Endothelial cell of umbilical vein (primary cell): ENCODE results near the gene NFKBIL1.

ENCODE experiments used
- EZH2 ChIP-seq: IDR thresholded peaks from 2 replicates; pipeline ENCODE4 v1.6.1; 2012; ENCODE audit warnings: borderline replicate concordance, low read depth, mild to moderate bottlenecking, moderate library complexity, low read length, inconsistent platforms; ENCODE audit not compliant: severe bottlenecking
- FOS ChIP-seq: IDR thresholded peaks from 2 replicates; pipeline ENCODE4 v1.6.1; 2011; ENCODE audit warnings: mild to moderate bottlenecking, low read length, moderate library complexity, borderline replicate concordance; ENCODE audit not compliant: insufficient read depth
- MYC ChIP-seq: IDR thresholded peaks from one replicate; pipeline ENCODE4 v1.6.1; 2011; ENCODE audit warnings: mild to moderate bottlenecking, low read depth, low read length
- POLR2A ChIP-seq: IDR thresholded peaks from 2 replicates; pipeline ENCODE4 v1.6.1; 2012; ENCODE audit warnings: low read depth, mild to moderate bottlenecking, control low read depth, low read length
- POLR2AphosphoS5 ChIP-seq: IDR thresholded peaks from 2 replicates; pipeline ENCODE4 v1.6.1; 2012; ENCODE audit warnings: low read depth, mild to moderate bottlenecking, control low read depth, low read length, moderate library complexity; ENCODE audit not compliant: insufficient read depth
- TF ChIP-seq, protein P1 (sequence below), 2 donors: IDR thresholded peaks; 1 replicate in 1 of 2; 2 replicates in 1 of 2; pipeline ENCODE4 v1.5.1; 2011; ENCODE audit warnings: low read length in 2 of 2, mild to moderate bottlenecking in 2 of 2, moderate library complexity in 2 of 2, control low read depth in 1 of 2, inconsistent platforms in 1 of 2, low read depth in 1 of 2; ENCODE audit not compliant: insufficient read depth in 1 of 2; ENCODE audit errors: extremely low read depth in 1 of 2
- TF ChIP-seq, protein P2 (sequence below): IDR thresholded peaks from 2 replicates; pipeline ENCODE4 v1.6.1; 2011; ENCODE audit not compliant: insufficient read depth, insufficient read length

DNA sequence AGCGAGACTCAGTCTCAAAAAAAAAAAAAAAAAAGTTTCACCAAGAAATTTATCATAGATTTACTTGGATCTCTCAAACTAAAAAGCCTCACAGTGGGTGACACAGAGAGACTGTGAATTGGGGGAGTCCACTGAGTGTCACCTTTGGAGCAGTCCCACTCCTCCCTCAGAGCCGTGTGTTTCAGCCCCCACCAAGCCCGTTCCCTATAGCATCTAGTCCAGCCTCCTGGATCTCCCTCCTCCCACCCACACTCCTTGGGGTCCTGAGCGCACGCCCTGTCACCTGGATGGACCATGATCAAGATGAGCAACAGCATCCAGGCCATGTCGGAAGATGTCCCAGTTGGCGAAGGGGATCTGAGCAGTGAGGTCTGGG is 45.0 kb downstream of the NFKBIL1 start:
- TF ChIP-seq EZH2, result no peak
- TF ChIP-seq, protein P1, sequence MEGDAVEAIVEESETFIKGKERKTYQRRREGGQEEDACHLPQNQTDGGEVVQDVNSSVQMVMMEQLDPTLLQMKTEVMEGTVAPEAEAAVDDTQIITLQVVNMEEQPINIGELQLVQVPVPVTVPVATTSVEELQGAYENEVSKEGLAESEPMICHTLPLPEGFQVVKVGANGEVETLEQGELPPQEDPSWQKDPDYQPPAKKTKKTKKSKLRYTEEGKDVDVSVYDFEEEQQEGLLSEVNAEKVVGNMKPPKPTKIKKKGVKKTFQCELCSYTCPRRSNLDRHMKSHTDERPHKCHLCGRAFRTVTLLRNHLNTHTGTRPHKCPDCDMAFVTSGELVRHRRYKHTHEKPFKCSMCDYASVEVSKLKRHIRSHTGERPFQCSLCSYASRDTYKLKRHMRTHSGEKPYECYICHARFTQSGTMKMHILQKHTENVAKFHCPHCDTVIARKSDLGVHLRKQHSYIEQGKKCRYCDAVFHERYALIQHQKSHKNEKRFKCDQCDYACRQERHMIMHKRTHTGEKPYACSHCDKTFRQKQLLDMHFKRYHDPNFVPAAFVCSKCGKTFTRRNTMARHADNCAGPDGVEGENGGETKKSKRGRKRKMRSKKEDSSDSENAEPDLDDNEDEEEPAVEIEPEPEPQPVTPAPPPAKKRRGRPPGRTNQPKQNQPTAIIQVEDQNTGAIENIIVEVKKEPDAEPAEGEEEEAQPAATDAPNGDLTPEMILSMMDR (IDR thresholded peaks at IDR 0.05; ENCODE audit: extremely low read depth in 1 of 2, insufficient read depth in 1 of 2, low read depth in 1 of 2, low read length in 2 of 2), result no peak
- TF ChIP-seq MYC, result no peak
- no peak for TF ChIP-seq POLR2AphosphoS5
- TF ChIP-seq POLR2A, result no peak
- TF ChIP-seq, protein P2, sequence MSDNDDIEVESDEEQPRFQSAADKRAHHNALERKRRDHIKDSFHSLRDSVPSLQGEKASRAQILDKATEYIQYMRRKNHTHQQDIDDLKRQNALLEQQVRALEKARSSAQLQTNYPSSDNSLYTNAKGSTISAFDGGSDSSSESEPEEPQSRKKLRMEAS, result no peak
- TF ChIP-seq FOS, result no peak
